ENCODE results near the gene PATJ. TPM values are rescaled to one million over a fixed set of nuclear protein-coding genes. Genes with fewer than 3 reads are reported as not detected.

The PATJ gene
- total and polyA plus RNA-seq, 2 donors (not counting 1 experiment from before 2014, with no cell fraction given) = 8.0 to 45.3 TPM

- no peaks in the 10 kb centered on the region for H3K9me3 Mint-ChIP-seq (ENCODE audit: insufficient read depth)
- H3K27me3 Mint-ChIP-seq = no peaks in the 10 kb centered on the region
- Histone ChIP-seq H4K20me1 (ENCODE audit: control insufficient read depth, insufficient read depth, low read length, poor library complexity, severe bottlenecking) (no peaks in the 10 kb centered on the region), H3K9me3 (ENCODE audit: control extremely low read depth in 1 of 3, control insufficient read depth in 2 of 3, insufficient read depth in 1 of 3, low read length in 2 of 3) (no peaks in the 10 kb centered on the region), H3K79me2 (ENCODE audit: control insufficient read depth, insufficient read depth, low read length) (no peaks in the 10 kb centered on the region), H3K4me2 (replicated peaks; ENCODE audit: low read depth, low read length, poor library complexity, severe bottlenecking) (no peak overlapping the region), H3K4me3 (ENCODE audit: control extremely low read depth in 1 of 5, extremely low read depth in 1 of 5, insufficient read depth in 1 of 5, low read depth in 2 of 5, low read length in 4 of 5) (no peak overlapping the region), H2AFZ (ENCODE audit: insufficient read depth, low read depth, low read length, poor library complexity, severe bottlenecking) (no peak overlapping the region), H3K27ac (ENCODE audit: low read length in 2 of 2) (no peak overlapping the region), H3K9ac (ENCODE audit: low read length) (no peak overlapping the region), H3K36me3 (replicated peaks in 1 of 2; ENCODE audit: control extremely low read depth in 1 of 2, control insufficient read depth in 1 of 2, extremely low read depth in 1 of 2, insufficient read depth in 2 of 2, low read length in 1 of 2) (no peaks in the 10 kb centered on the region), H3K4me1 (ENCODE audit: control insufficient read depth in 2 of 2, insufficient read depth in 2 of 2, low read length in 2 of 2) (no peaks in the 10 kb centered on the region), H3K27me3 (replicated peaks in 1 of 4; ENCODE audit: control extremely low read depth in 1 of 4, control insufficient read depth in 3 of 4, insufficient read depth in 4 of 4, low read length in 3 of 4) (no peaks in the 10 kb centered on the region)
- ChIA-PET POLR2A (no interaction called here), CTCF (no interaction called here)
- no peak for ATAC-seq (ENCODE audit: low read depth)
- TF ChIP-seq, protein P1, sequence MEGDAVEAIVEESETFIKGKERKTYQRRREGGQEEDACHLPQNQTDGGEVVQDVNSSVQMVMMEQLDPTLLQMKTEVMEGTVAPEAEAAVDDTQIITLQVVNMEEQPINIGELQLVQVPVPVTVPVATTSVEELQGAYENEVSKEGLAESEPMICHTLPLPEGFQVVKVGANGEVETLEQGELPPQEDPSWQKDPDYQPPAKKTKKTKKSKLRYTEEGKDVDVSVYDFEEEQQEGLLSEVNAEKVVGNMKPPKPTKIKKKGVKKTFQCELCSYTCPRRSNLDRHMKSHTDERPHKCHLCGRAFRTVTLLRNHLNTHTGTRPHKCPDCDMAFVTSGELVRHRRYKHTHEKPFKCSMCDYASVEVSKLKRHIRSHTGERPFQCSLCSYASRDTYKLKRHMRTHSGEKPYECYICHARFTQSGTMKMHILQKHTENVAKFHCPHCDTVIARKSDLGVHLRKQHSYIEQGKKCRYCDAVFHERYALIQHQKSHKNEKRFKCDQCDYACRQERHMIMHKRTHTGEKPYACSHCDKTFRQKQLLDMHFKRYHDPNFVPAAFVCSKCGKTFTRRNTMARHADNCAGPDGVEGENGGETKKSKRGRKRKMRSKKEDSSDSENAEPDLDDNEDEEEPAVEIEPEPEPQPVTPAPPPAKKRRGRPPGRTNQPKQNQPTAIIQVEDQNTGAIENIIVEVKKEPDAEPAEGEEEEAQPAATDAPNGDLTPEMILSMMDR (IDR thresholded peaks at IDR 0.05) = no peak
- no peak for TF ChIP-seq EZH2 (IDR thresholded peaks at IDR 0.05; ENCODE audit: borderline replicate concordance, insufficient read depth, low read depth, low read length, poor library complexity, severe bottlenecking)
- no CpG with 5 or more reads among the region's 3 CpGs for WGBS (ENCODE audit: insufficient coverage)
- intact Hi-C loops (cut with micrococcal nuclease) = no loop called here
- no peak overlapping the region for H3K4me3 Mint-ChIP-seq
- DNase-seq = no peak
- no peak overlapping the region for H3K27ac Mint-ChIP-seq
- no peaks in the 10 kb centered on the region for H3K4me1 Mint-ChIP-seq
These were observed 211.5 kb downstream of the PATJ start for GRCh38 chr1:61953790-61954150.

DNA sequence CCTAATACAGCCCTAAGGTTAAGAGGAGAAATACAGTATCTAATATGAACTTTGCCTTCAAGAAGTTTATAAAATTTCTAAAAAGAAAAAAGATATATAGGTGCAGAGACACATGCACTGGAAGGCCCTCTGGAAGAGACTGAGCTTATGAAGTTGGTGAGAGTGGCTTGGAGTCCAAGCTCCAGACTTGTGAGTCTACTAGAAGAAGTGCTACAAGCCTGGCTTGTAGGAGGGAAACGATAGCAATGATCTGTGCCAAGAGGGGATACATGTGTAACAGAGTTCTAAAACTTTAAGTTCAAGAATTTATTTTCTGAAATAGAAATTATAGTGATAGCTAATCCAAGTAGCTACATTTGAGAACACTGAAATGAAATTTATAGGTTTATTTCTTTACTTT, 213.0 kb downstream of the PATJ start:
- no peak overlapping the region for H3K27ac ChIP-seq (ENCODE audit: low read length in 2 of 2)
- intact Hi-C loops (cut with micrococcal nuclease) = no loop called here
- H3K4me3 ChIP-seq (ENCODE audit: control extremely low read depth in 1 of 5, extremely low read depth in 1 of 5, insufficient read depth in 1 of 5, low read depth in 2 of 5, low read length in 4 of 5) = no peak overlapping the region
- DNase-seq = no peak
- no peaks in the 10 kb centered on the region for H3K79me2 ChIP-seq (ENCODE audit: control insufficient read depth, insufficient read depth, low read length)
- H3K36me3 ChIP-seq (replicated peaks in 1 of 2; ENCODE audit: control extremely low read depth in 1 of 2, control insufficient read depth in 1 of 2, extremely low read depth in 1 of 2, insufficient read depth in 2 of 2, low read length in 1 of 2) = no peaks in the 10 kb centered on the region
- ChIA-PET POLR2A (no interaction called here), CTCF (no interaction called here)
- H3K9me3 ChIP-seq (ENCODE audit: control extremely low read depth in 1 of 3, control insufficient read depth in 2 of 3, insufficient read depth in 1 of 3, low read length in 2 of 3) = no peaks in the 10 kb centered on the region
- no peak overlapping the region for H2AFZ ChIP-seq (ENCODE audit: insufficient read depth, low read depth, low read length, poor library complexity, severe bottlenecking)
- H4K20me1 ChIP-seq (ENCODE audit: control insufficient read depth, insufficient read depth, low read length, poor library complexity, severe bottlenecking) = no peaks in the 10 kb centered on the region
- TF ChIP-seq, protein P1 (IDR thresholded peaks at IDR 0.05) = no peak
- no peak for TF ChIP-seq EZH2 (IDR thresholded peaks at IDR 0.05; ENCODE audit: borderline replicate concordance, insufficient read depth, low read depth, low read length, poor library complexity, severe bottlenecking)
- H3K27me3 ChIP-seq (replicated peaks in 1 of 4; ENCODE audit: control extremely low read depth in 1 of 4, control insufficient read depth in 3 of 4, insufficient read depth in 4 of 4, low read length in 3 of 4) = no peaks in the 10 kb centered on the region
- Mint-ChIP-seq H3K4me1 (no peaks in the 10 kb centered on the region), H3K9me3 (ENCODE audit: insufficient read depth) (no peaks in the 10 kb centered on the region), H3K4me3 (no peak overlapping the region), H3K27ac (no peak overlapping the region), H3K27me3 (no peaks in the 10 kb centered on the region)
- no peaks in the 10 kb centered on the region for H3K4me1 ChIP-seq (ENCODE audit: control insufficient read depth in 2 of 2, insufficient read depth in 2 of 2, low read length in 2 of 2)
- no peak for ATAC-seq (ENCODE audit: low read depth)
- H3K4me2 ChIP-seq (replicated peaks; ENCODE audit: low read depth, low read length, poor library complexity, severe bottlenecking) = no peak overlapping the region
- no peak overlapping the region for H3K9ac ChIP-seq (ENCODE audit: low read length)
- WGBS (ENCODE audit: insufficient coverage) = no CpG with 5 or more reads among the region's 1 CpG
